ENCODE results near the gene SLC17A8. TPM values are rescaled to one million over a fixed set of nuclear protein-coding genes. Genes with fewer than 3 reads are reported as not detected.
"Not testable (repeated sequence)": the region's sequence is repeated elsewhere in the genome, so short reads cannot be mapped to it uniquely, and the experiment has no call there.

Gene SLC17A8
- 0.19 TPM for polyA plus RNA-seq (ENCODE audit: insufficient read length)

DNA sequence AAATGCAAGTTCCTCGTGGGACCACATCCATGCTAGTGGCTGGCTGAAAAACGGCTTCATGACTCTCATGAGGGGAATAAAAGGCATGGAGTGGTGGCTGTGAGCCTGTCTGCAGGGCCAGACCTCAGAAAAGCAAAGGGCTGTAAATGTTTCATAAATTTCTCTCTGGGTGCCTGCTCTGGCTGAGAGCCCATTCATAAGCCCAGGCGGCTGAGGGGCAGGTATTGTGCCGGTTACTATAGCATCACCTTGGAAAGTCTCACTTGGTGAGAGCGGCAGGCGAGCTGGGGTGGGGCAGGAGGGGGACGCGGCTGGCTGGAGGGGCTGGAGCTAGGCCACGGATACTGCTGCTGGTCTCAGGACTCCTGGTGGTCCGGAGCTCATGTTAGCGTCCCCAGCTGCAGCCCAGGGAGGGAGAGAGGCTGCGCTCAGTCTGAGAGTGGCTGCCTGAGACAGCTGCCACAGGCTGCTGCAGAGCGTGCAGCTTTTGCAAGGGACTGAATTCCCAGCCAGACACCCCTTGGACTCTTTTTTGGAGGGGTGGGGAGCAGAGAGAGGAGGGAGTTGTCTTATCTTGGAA, at the start of gene SLC17A8:
Gene SLC17A8, plus strand, starts transcription at position 431 of the 580 bp plus-strand sequence. CDS start 318 bp downstream, outside the sequence.
- DNase-seq = peak; percentile 11

- DNase-seq = not testable (repeated sequence)
Measured at GRCh38 chr12:100308138-100308537, 48.7 kb upstream of the SLC17A8 start.

DNA sequence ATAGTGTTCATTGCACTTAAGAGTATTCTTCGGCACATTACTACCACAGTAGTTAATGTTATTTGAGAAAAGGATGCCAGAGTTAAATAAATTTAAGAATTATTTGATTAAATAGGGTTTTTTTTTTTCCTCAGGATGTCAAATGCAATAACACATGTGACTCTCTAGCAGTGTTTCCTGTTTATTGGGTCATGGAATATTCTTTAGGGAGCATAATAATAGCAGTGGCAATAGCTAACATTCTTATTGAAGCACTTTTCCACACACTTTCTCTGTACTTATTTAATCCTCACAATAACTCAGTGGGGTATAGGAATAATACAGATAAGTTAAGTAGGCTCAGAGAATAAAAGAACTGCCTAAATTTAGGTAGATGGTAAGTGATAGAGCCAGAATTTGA, 45.6 kb upstream of the SLC17A8 start:
- DNase-seq = no peak

- no peak for DNase-seq
Measured at GRCh38 chr12:100317371-100317770, 39.5 kb upstream of the SLC17A8 start.

DNA sequence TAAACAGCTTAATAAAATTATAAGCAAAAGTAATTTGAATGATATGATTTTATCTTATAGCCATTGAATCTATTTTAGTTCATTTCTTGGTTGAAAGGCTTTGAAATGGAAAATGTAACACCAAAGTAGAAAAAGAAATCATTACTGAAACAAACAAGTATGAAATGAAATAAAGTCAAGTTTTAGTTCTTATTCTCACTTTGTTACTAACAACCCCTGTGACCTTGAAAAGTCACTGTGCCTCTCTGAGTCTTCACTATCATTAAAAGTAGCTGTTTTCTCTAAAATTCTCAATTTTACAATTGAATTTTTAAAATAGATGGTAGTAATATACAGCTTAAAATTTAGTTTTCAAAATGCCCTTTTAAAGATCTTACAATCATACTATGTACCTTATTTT, 32.4 kb upstream of the SLC17A8 start:
- no peak for DNase-seq

- no peak for DNase-seq
Measured at GRCh38 chr12:100326208-100326607, 30.7 kb upstream of the SLC17A8 start.

GRCh38 chr12:100329800-100330199, 27.1 kb upstream of the SLC17A8 start:
- DNase-seq = no peak

DNA sequence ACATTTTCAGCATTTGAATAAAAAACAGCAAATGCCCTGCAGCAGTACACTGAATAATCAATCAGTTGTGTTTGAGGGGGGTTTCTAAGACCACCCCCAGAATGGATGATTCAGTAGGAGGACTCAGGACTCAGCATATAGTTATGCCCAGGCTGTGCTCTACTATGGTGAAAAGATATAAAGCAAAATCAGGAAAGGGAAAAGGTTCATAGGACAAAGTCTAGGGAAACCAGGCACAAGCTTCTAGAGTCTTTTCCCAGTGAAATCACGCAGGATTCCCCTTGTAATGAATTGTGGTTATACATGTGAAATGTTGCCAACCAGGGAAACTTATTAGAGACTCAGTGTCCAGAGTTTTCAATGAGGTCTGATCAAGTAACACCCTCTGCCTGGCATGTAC, 25.0 kb upstream of the SLC17A8 start:
- no peak for DNase-seq

DNA sequence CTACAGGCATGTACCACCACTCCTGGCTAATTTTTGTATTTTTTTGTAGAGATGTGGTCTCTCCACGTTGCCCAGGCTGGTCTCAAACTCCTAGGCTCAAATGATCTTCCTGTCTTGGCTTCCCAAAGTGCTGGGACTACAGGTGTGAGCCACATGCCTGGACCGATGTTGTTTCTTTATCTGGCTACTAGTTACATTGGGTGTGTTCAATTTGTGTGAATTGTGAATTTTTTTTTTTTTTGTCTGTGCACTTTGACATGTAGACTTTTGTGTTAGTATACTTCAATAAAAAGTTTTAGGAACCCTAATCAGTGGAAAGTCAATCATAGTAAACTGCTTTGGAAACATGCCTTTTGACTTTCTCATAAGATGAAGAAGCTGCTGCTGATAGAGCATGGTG, 24.0 kb upstream of the SLC17A8 start:
- DNase-seq = no peak

DNA sequence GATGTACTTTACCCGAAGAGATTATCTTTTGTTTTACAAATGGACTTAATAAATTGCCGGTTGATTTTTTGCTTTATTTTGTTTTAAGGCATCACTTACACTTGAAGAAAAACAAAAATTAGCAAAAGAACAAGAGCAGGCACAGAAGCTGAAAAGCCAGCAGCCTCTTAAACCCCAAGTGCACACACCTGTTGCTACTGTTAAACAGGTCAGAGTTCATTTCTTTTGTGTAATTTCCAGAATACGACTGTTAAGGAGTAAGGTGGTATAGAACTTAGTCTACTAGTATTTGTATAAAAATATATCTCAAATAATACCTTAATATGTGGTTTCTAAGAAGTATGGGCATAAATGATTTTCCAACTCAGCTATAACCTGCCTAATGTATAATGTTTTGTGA, 19.6 kb upstream of the SLC17A8 start:
- no peak for DNase-seq

DNA sequence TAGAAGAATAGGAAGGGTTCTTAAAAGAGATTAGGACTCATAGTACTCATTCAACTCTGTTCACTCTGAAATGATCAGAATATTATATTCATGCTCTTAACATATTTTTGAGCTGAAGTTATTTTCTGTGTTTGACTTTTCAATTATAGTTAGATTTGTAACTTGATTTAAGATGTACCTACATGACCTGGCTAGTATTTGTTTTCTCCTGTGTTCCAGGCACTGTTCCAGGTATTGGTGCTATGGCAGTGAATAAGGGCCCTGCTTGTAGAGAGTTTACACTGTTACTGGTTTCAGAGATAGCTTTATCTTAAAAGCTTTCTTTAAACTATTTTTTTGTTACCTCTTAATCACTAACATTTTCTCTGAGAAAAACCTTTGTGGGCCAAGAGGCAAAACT, 19.1 kb upstream of the SLC17A8 start:
- DNase-seq = no peak

DNA sequence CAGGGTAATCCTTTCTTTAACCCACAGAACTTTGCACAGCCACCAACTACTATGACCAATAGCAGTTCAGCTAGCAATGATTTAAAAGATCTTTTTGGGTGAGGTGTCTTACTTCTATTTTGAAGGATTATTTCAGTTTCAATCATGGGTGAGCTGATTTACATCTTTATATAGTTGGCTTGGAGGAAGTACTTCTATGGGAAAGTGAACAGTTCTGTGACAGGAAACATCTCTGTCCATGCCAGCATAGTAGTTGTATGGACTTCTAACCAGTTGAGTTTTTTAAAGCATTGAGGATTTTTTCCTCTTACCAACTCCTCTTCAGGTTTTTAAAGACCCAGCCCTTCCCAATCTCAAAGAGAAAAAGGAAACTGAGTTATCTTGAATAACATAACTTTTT, 17.8 kb upstream of the SLC17A8 start:
- no peak for DNase-seq

- not testable (repeated sequence) for DNase-seq
Measured at GRCh38 chr12:100342897-100343296, 14.0 kb upstream of the SLC17A8 start.

DNA sequence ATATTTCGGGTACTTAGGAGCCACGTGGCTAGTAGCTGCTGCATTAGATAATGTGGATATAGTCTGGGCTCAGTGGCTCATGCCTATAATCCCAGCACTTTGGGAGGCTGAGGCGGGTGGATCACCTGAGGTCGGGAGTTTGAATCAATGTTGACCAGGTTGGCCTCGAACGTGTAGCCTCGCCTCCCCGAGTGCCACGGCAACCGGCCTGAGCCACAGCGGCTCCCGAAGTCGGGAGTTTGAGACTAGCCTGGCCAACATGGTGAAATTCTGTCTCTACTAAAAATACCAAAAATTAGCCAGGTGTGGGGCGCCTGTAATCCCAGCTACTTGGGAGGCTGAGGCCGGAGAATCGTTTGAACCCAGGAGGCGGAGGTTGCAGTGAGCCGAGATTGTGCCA, 12.5 kb upstream of the SLC17A8 start:
- not testable (repeated sequence) for DNase-seq

DNA sequence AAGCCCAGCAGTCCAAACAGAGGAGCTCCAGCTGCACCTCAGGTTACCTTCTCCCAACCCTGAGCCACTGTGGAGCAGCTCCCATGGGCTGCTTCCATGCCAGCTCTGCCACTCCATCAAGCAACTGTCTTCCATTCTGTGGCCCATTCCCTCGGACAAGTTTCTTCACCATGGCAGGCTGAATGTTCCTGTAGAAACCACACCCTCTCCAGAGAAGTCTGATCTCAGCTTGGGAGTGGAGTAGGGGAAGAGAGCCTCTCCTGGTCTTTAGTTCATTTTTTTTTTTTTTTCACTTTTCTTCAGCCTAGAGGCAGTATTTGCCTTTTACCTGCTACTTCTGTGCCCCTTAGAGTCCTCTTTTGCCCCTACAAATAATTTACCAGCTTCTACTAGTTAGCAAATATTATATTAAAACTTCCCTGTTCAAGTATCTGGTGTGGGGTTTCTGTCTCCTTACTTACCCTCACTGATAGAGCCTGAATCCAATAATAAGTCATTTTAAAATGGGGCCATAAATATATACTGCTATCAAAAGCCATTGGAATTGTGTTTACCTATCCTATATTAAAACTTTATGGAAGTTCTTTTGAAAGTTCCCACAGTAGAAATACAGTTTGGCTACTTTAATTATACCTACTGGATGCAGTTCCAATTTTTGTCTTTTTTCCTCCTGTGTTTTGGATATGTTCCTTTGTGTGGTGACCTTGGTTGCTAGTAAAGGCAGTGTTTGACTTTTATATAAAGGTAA, 11.7 kb upstream of the SLC17A8 start:
- no peak for DNase-seq

- DNase-seq = no peak
Measured at GRCh38 chr12:100346660-100347059, 10.2 kb upstream of the SLC17A8 start.

DNA sequence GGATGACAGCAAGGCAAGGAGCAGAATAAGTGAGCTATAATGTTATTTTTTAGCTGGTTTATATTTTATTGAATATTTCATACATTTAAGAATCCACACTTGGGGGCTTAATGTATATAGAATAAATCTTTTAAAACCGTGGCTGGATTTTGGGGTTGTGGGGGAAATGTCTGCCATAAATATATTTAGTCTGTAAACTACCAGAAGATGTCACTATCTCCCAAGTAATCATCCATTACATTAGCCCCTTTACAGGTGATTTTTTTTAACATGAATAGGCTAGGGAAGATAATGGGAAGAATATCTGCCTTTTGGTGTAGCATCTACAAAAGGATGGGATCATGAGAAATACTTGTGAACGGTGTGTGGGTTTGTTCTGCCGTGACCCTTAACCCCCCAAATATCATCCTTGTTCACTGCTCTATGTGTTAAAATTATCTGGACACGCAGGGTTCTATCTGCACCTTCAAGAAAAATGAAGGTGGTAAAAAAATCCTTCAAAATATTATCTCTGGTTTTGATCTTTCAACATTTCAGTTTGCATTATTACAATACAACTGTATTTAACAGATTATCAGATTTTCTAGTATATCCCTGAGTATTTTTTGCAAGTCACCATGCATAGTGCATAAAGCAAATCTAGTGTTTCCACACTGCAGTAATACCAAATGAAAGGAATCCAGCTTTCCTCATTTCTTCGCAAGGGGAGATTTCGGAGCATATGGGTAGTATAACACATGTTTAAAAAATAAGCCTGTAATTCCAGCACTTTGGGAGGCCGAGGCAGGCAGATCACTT, 8.0 kb upstream of the SLC17A8 start:
- peak; percentile 26 for DNase-seq

- DNase-seq = no peak
Measured at GRCh38 chr12:100359248-100359647, 2.4 kb downstream of the SLC17A8 start.

DNA sequence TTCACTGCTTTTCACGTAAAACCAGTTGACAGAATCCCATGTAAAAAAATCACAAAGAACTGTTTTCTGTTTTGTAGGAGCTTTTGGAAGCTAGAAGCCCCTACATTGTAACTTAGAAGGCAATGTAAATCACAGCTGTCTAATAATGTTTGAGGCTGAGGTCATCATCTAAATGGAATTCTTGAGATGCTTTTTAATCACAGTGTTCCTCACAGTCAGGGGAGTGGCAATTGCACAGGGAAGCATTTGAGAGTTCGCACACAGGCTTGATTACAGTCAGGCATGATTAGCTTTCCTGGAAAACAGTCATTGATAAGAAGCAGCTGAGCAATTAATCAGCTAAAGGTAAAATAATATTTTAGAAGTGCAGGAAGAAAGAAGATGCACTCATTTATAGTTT, 2.9 kb downstream of the SLC17A8 start:
- no peak for DNase-seq

GRCh38 chr12:100360450-100360849, 3.6 kb downstream of the SLC17A8 start:
- DNase-seq = no peak

GRCh38 chr12:100364324-100364723, 7.5 kb downstream of the SLC17A8 start:
- no peak for DNase-seq

DNA sequence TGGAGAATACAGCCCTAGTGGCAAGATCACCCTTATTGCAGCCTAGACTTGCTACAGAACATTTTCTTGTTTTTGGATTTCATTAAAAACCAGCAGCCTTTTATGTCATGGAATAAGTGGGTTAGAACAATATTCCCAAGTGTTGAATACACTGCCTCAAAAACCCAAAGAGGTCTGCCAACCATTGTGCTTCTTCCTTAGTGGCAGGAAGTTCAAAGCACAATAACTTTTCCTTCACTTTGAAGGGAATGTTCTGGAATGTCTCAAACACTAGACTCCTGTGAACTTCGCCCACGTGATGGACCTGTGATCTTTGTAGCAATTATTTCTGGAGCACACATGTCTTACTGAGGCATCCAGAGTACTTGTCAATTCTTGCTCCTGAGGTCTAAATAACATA, 8.5 kb downstream of the SLC17A8 start:
- no peak for DNase-seq

GRCh38 chr12:100368066-100368465, 11.2 kb downstream of the SLC17A8 start:
- no peak for DNase-seq

GRCh38 chr12:100371146-100371545, 14.3 kb downstream of the SLC17A8 start:
- DNase-seq = no peak

Measured in hindlimb muscle (tissue), 1 donor.